Activated T-helper 1 cell treated with Interleukin-2 at 50 U/mL for 16 hours (primary cell): ENCODE results near the gene CHRM1.

Experiments used
- DNase-seq: peaks from one replicate; pipeline ENCODE4 v3.0.0-alpha.2; 2020; ENCODE audit warnings: low read depth

CHRM1 gene

GRCh38 chr11:62905296-62905695 is 15.9 kb downstream of the CHRM1 start:
- DNase-seq: no peak

GRCh38 chr11:62902932-62903331 is 18.2 kb downstream of the CHRM1 start:
- no peak for DNase-seq

GRCh38 chr11:62898027-62898426 is 23.1 kb downstream of the CHRM1 start:
- DNase-seq: no peak

- no peak for DNase-seq
These were observed 23.9 kb downstream of the CHRM1 start for GRCh38 chr11:62897311-62897710.

GRCh38 chr11:62896049-62896448 is 25.1 kb downstream of the CHRM1 start:
- DNase-seq: no peak

GRCh38 chr11:62895501-62895900 is 25.7 kb downstream of the CHRM1 start:
- DNase-seq: no peak

- DNase-seq: no peak
These were observed 28.9 kb downstream of the CHRM1 start for GRCh38 chr11:62892077-62892922.

- DNase-seq: no peak
These were observed 31.4 kb downstream of the CHRM1 start for GRCh38 chr11:62889484-62890437.

GRCh38 chr11:62889126-62889483 is 32.1 kb downstream of the CHRM1 start:
- DNase-seq: no peak

GRCh38 chr11:62888406-62888805 is 32.8 kb downstream of the CHRM1 start:
- DNase-seq: no peak

- DNase-seq: no peak
These were observed 35.9 kb downstream of the CHRM1 start for GRCh38 chr11:62885137-62885750.

- no peak for DNase-seq
These were observed 37.5 kb downstream of the CHRM1 start for GRCh38 chr11:62883673-62884072.

- DNase-seq: no peak
These were observed 38.2 kb downstream of the CHRM1 start for GRCh38 chr11:62882788-62883501.

GRCh38 chr11:62882431-62882749 is 38.8 kb downstream of the CHRM1 start:
- no peak for DNase-seq

GRCh38 chr11:62881579-62882430 is 39.4 kb downstream of the CHRM1 start:
- peak; percentile 87 for DNase-seq

GRCh38 chr11:62880803-62881578 is 40.2 kb downstream of the CHRM1 start, which contains the start of gene SLC3A2:
TSS of gene SLC3A2 (plus strand) at chr11:62880896. CDS start at chr11:62881024, 128 bp downstream.
- DNase-seq: peak; percentile 79

- no peak for DNase-seq
These were observed 40.8 kb downstream of the CHRM1 start for GRCh38 chr11:62880231-62880802.

GRCh38 chr11:62879235-62879978 is 41.8 kb downstream of the CHRM1 start:
- no peak for DNase-seq

- DNase-seq: no peak
These were observed 44.5 kb downstream of the CHRM1 start for GRCh38 chr11:62876712-62877111.
